ENCODE data around the gene FRMD5.

Gene FRMD5

DNA sequence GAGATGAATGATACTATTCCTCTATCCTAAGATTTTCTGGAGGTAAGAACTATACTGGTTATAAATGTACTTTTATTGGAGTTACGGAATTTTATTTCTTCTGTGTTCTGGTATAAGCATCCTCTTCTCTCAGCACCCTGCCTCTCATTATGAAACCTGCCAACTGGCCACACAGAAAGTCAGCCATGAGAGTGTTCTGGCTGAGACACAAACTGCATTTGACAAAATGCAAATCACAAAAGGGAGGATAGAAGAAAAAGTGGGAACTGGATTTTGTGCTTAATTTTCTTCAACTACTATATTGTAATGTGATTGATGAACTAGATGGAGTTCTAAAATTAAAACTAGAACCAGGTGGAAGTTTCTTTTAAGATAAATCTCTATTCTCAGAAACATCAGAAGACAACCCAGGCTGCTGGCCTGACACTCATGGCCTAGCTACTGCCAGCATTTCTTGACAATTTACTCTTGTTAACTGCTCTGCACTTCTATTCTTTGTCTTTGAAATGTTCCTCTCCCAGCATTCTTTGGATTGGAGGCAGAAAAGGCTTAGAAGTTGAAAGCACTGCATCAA lies 225.2 kb downstream of the FRMD5 start:
- TF ChIP-seq, protein P1, sequence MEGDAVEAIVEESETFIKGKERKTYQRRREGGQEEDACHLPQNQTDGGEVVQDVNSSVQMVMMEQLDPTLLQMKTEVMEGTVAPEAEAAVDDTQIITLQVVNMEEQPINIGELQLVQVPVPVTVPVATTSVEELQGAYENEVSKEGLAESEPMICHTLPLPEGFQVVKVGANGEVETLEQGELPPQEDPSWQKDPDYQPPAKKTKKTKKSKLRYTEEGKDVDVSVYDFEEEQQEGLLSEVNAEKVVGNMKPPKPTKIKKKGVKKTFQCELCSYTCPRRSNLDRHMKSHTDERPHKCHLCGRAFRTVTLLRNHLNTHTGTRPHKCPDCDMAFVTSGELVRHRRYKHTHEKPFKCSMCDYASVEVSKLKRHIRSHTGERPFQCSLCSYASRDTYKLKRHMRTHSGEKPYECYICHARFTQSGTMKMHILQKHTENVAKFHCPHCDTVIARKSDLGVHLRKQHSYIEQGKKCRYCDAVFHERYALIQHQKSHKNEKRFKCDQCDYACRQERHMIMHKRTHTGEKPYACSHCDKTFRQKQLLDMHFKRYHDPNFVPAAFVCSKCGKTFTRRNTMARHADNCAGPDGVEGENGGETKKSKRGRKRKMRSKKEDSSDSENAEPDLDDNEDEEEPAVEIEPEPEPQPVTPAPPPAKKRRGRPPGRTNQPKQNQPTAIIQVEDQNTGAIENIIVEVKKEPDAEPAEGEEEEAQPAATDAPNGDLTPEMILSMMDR (IDR thresholded peaks at IDR 0.05; ENCODE audit: borderline replicate concordance, insufficient read depth, low read depth, low read length) = no peak
- H3K4me3 ChIP-seq (ENCODE audit: low read depth, low read length) = no peak overlapping the region

DNA sequence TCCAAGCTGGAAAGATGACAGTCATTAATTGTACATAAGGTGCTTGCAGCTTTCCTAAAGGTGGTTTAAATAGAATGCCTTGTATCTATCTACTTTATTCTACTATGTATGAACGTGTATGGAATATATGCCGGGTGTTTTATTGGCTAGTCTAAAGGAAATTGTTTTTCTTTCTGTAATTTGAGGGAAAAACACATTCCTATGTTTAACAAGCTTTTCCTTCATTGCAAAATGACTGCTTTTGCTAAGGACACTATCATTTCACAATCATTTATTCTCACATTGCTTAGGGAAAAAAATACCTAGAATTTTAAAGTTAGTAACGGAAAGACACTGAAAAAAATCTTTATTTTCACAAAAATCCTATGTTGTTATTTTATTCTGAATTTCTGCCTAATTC lies 226.5 kb downstream of the FRMD5 start:
- no peak overlapping the region for H3K4me3 ChIP-seq (ENCODE audit: low read depth, low read length)
- TF ChIP-seq, protein P1 (IDR thresholded peaks at IDR 0.05; ENCODE audit: borderline replicate concordance, insufficient read depth, low read depth, low read length) = no peak

DNA sequence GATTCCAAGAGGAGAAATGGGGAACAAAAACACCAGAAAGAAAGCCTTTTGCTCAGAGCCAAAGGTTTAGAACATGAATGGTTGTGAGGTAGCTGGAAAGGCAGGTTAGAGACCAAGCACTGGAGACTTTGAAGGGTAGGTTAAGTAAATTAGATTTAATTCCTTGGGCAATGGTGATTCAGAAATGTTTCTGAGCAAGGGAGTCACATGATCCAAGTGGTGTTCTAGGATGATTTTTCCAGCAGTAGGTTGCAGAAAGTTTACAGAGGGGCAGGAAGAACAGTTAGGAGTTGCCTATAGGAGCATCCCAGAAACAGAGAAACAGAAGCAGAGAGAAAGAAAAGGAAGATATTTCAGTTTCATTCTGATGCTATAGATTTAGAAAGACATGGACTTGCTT lies 228.4 kb downstream of the FRMD5 start:
- no peak overlapping the region for H3K4me3 ChIP-seq (ENCODE audit: low read depth, low read length)
- TF ChIP-seq, protein P1 (IDR thresholded peaks at IDR 0.05; ENCODE audit: borderline replicate concordance, insufficient read depth, low read depth, low read length) = no peak

- TF ChIP-seq, protein P1 (IDR thresholded peaks at IDR 0.05; ENCODE audit: borderline replicate concordance, insufficient read depth, low read depth, low read length) = no peak
These were observed 236.2 kb downstream of the FRMD5 start for GRCh38 chr15:43958861-43959330.

DNA sequence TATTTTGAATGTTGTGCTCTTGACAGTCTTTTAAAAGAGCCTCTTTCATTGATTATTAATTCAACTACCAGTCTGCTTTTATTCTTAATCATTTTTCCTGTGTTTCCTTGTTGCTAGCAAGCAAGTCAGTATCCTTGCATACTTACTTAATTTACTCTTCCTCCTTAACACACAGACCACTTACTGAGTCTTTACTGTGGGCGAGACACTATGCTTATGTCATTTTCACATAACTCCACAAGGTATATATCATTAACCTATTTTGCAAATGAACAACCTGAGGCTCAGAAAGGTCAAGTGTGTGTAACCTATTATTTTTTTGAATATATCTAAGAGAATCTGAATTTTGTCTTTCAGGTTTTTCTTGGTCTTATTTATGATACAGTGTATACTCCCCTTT lies 237.3 kb downstream of the FRMD5 start:
- H3K4me3 ChIP-seq (ENCODE audit: low read depth, low read length) = no peak overlapping the region
- TF ChIP-seq, protein P1 (IDR thresholded peaks at IDR 0.05; ENCODE audit: borderline replicate concordance, insufficient read depth, low read depth, low read length) = no peak

More at GRCh38 chr15:43958861-43959330, 236.2 kb downstream of the FRMD5 start:
- no peak overlapping the region for H3K4me3 ChIP-seq (ENCODE audit: low read depth, low read length)

- H3K4me3 ChIP-seq (ENCODE audit: low read depth, low read length) = no peak overlapping the region
- TF ChIP-seq, protein P1 (IDR thresholded peaks at IDR 0.05; ENCODE audit: borderline replicate concordance, insufficient read depth, low read depth, low read length) = no peak
These were observed 239.9 kb downstream of the FRMD5 start for GRCh38 chr15:43955140-43955539.

GRCh38 chr15:43954181-43954621 lies 240.9 kb downstream of the FRMD5 start:
- TF ChIP-seq, protein P1 (IDR thresholded peaks at IDR 0.05; ENCODE audit: borderline replicate concordance, insufficient read depth, low read depth, low read length) = no peak
- H3K4me3 ChIP-seq (ENCODE audit: low read depth, low read length) = no peak overlapping the region
